Urinary bladder (tissue), 4 donors: ENCODE measurements around the gene RAP2A. TPM values are rescaled to one million over a fixed set of nuclear protein-coding genes. Genes with fewer than 3 reads are reported as not detected.

Experiments used
- DNase-seq: peaks from one replicate; pipeline ENCODE4 v3.0.0-alpha.2; 2015; ENCODE audit errors: extremely low spot score
- H3K27ac ChIP-seq: one replicate; pipeline ENCODE4 v1.5.1; 2013; ENCODE audit warnings: low read depth, mild to moderate bottlenecking, moderate library complexity
- H3K36me3 ChIP-seq: one replicate; pipeline ENCODE4 v1.6.1; 2013; ENCODE audit warnings: mild to moderate bottlenecking, moderate library complexity; ENCODE audit not compliant: insufficient read depth
- H3K4me1 ChIP-seq: one replicate; pipeline ENCODE4 v1.6.1; 2013; ENCODE audit warnings: mild to moderate bottlenecking, moderate library complexity; ENCODE audit not compliant: insufficient read depth
- H3K4me3 ChIP-seq: one replicate; pipeline ENCODE4 v1.5.1; 2013; ENCODE audit warnings: low read depth, low read length
- WGBS: extraction: QIAGEN DNeasy Blood & Tissue Kit; methylation state at CpG from one replicate; pipeline ENCODE4 v1.1.7; 2013; 5-methylcytosine and 5-hydroxymethylcytosine counted together
- polyA plus RNA-seq: library from polyadenylated mRNA; stranded (reverse); fragments of 200-250 nt; gene quantifications from one replicate; pipeline ENCODE4 v1.2.3, GENCODE V29; 2013
- total RNA-seq: library from RNA; depleted of rRNA; stranded (reverse); fragments of >200 nt; gene quantifications from one replicate; pipeline ENCODE4 v1.2.3, GENCODE V29; 2014
- donor health status: healthy with polysubstance abuse.
- donor health status: healthy.

The RAP2A gene
- total and polyA plus RNA-seq, 2 donors = 11.7 to 74.6 TPM

DNA sequence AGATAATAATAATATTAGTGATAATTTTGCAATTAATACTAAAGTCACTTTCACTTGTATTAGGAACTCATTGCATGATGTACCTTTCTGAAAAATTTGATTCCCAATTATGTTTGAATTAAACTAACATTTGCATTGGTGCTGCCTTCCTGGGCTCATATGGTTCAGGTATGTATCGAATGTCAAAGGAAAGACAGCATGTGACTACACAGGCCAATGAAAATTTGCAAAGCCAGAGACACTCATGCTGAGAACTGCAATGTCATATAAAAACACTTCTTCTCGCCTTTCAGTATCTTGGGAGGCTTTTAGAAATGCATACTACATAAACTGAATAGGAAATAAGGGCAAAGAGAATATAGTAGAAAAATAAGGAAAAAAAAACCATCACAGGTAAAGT is 44.3 kb downstream of the RAP2A start:
- 94% methylated on average over 2 of the region's 2 CpGs for WGBS
- Histone ChIP-seq H3K27ac (no peak overlapping the region), H3K4me1 (no peaks in the 10 kb centered on the region), H3K36me3 (no peaks in the 10 kb centered on the region), H3K4me3 (no peak overlapping the region)
- no peak for DNase-seq

DNA sequence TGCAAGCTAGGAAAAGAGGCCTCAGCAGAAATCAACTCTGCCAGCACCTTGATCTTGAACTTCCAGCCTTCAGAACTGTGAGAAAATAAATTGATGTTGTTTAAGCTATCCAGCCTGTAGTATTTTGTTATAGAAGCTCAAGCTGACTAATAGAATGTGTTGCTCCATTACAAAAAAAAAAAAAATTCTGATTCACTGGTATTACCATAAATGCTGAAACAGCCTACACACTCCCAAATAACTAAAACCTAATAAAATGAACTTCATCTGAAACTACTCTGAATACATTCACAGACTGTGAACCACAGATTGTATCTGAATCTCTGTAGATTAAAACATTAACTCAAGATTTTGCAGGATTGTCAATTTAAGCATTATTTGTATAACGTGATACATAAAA is 49.5 kb downstream of the RAP2A start:
- Histone ChIP-seq H3K27ac (no peak overlapping the region), H3K36me3 (no peaks in the 10 kb centered on the region), H3K4me3 (no peak overlapping the region), H3K4me1 (no peaks in the 10 kb centered on the region)
- 89% methylated on average over 1 of the region's 1 CpG for WGBS
- no peak for DNase-seq

DNA sequence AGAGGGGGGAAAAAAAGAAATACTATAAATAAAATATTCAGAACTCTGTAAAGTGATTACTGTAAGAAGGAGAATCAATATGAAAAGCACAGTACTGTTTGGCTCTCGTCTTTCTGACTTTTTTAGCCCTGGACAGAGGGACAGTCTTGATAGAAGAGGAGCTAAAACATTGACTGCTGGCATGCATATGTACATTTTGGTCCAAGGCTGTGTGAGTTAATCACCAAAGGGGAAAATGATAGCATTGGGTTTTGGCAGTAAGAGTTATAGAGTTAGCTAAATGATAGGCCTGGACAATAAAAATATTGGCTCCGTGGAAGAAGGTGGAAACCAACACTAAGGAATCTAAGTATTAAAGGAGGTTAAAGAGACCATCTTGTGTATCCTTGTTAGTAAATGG is 50.3 kb downstream of the RAP2A start:
- WGBS = 46% methylated on average over 2 of the region's 2 CpGs
- H3K36me3 ChIP-seq = no peaks in the 10 kb centered on the region
- no peak overlapping the region for H3K4me3 ChIP-seq
- H3K4me1 ChIP-seq = no peaks in the 10 kb centered on the region
- DNase-seq = no peak
- no peak overlapping the region for H3K27ac ChIP-seq

DNA sequence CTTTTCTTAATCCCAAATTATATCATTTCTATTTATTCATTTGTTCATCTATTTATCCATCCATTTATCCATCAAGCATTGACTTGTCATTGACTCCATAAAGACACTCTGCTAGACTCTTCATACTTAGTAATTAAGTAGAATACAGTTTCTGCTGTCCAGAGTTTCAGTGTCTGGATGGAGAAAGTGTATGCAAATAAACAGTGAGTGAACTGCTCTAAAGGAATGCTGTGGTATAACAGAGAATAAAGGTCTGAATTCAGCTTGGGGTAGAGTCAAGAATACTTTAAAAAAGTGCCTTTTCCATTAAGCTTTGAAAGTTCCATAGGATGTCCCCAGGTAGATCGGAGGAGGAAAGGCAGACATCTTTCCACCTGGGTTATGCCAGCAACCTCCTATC is 51.4 kb downstream of the RAP2A start:
- DNase-seq = no peak
- Histone ChIP-seq H3K4me3 (no peak overlapping the region), H3K36me3 (no peaks in the 10 kb centered on the region), H3K4me1 (no peaks in the 10 kb centered on the region), H3K27ac (no peak overlapping the region)
- 98% methylated on average over 1 of the region's 1 CpG for WGBS

DNA sequence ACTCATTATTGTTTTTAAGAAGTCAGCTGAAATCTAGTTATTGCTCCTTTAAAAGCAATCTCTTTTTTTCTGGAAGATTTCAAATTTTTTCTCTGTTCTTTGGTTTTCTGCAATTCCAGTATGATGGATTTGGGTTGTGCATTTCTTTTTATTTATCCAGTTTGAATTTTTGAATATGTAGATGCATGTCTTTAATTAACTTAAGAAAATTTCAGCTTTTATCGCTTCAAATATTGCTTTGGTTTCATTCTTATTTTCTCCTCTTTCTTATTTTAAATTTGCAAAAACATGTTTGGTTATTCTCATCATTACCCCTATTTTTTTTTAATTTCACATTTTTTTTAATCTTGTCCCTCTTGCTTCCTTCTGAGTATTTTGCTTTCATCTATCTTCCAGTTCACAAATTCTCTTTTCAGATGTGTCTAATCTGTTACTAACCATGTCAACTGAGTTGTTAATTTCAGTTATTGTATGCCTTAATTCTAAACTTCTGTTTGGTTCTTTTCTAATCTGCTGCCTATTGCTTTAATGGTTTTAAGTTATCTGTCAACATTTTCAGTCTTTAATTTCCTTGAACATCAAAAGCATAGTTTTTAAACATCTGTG is 56.8 kb downstream of the RAP2A start:
- no peak for DNase-seq
- no peak overlapping the region for H3K27ac ChIP-seq
- 100% methylated on average over 1 of the region's 1 CpG for WGBS
- H3K4me3 ChIP-seq = no peak overlapping the region
- no peaks in the 10 kb centered on the region for H3K4me1 ChIP-seq
- H3K36me3 ChIP-seq = no peaks in the 10 kb centered on the region

DNA sequence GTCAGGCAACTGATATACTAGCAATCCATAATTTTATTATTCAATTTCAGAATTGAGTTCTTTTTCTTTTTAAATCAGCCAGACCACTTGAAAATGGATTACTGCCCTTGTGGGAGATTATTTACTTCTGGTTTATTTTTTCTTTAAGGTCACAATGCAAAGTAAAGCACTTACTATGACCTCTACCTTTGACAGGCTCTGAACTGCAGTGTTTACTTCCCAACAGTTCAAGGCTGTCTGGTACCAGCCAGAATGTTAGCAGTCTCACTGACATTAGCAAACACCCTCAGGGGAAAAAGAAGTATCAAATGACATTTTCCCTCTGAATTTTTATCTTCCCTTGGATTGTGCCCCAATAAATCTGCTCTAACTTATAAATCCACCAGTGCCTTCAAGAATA is 57.5 kb downstream of the RAP2A start:
- Histone ChIP-seq H3K4me3 (no peak overlapping the region), H3K27ac (no peak overlapping the region), H3K4me1 (no peaks in the 10 kb centered on the region), H3K36me3 (no peaks in the 10 kb centered on the region)
- DNase-seq = no peak

DNA sequence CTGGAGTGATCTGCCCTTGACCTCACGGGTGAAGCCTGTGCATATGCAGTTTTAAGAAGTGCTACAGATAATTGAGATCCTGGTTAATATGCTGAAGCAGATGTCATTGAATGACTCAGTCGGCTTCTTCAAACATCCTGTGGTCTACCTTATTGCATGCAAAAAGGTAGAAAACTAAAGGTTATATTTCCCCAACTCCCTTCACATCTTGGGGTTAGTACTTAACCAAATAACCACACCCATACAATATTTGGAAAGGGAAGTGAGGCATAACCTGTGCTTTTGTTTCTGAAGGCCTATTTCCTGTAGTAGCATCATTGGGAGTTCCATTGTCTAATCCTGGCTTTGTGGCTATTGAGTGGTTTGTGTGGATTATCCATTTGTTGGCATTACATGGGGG is 58.3 kb downstream of the RAP2A start:
- no peak for DNase-seq
- H3K4me1 ChIP-seq = no peaks in the 10 kb centered on the region
- H3K4me3 ChIP-seq = no peak overlapping the region
- no peaks in the 10 kb centered on the region for H3K36me3 ChIP-seq
- H3K27ac ChIP-seq = no peak overlapping the region
- 94% methylated on average over 2 of the region's 2 CpGs for WGBS

DNA sequence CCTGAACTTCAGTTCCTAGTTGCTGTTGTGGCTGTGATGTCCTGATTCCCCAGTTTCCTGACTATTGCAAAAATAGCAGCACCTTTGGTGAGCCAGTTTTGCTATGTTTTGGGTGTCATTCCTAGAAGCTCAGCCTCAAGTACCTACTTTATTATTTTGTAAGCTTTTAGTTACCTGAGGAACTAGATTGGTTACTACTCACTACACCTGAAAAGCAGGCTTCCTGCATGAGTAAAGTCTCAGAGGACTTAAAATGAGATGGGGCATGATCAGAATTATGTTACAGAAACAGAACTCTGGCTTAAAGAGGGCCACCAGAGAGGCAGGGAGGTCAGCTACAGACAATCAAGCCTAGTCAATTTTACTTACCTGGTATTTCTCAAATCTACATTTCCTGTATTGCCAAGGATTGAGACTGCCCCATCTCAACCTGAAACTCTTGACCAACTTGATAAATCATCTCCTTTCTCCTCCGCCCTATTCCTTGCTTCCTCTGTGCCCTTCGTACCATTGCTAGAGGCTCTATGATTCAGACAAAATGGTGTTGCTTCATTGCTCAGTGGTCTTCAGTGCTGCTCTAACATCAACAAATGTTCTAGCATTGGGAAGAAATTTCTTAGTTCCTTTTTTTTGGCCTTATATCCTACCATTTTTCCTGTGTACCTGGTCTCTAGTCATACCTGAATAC is 58.9 kb downstream of the RAP2A start:
- over 99% methylated on average over 2 of the region's 2 CpGs for WGBS
- Histone ChIP-seq H3K4me3 (no peak overlapping the region), H3K4me1 (no peaks in the 10 kb centered on the region), H3K36me3 (no peaks in the 10 kb centered on the region), H3K27ac (no peak overlapping the region)
- no peak for DNase-seq

DNA sequence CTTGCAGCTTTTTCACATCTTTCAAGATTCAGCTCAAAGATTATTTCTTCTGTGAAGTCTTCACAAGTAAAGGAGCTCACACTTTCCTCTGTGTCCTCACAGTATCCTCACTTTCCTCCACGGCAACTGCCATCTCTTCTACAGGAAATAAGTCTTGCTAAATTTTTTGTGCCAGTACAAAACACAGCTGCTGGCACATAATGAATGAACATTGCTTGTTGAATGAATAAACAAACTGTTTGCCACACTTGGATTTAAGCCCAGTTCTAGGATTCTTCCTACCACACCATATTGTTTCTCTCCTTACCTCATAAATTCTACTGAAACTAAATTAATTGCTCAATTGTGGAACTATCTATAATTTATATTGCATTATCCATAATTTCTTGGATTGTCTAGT is 59.5 kb downstream of the RAP2A start:
- no peak for DNase-seq
- 51% methylated on average over 1 of the region's 1 CpG for WGBS
- no peaks in the 10 kb centered on the region for H3K36me3 ChIP-seq
- no peak overlapping the region for H3K4me3 ChIP-seq
- H3K27ac ChIP-seq = no peak overlapping the region
- no peaks in the 10 kb centered on the region for H3K4me1 ChIP-seq

DNA sequence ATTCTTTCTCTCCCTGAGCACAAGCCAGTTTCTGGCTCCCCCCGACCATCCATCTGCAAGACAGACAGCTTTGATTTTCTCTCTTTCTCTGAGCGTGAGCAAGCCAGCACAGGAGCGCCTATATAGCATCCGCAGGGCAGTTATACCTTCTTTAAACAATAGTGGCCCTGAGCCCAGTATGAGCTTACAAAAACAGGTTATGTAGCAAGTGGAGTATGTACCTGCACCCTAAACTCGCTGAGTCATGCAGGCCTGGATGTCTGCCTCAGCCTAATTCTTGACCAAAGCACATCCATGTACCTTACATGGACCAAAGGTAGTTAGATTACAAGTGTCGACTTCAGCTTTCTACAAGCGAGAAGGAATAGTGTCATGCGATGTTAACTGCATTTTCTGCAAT is 61.7 kb downstream of the RAP2A start:
- 90% methylated on average over 8 of the region's 8 CpGs for WGBS
- Histone ChIP-seq H3K4me1 (no peaks in the 10 kb centered on the region), H3K36me3 (no peaks in the 10 kb centered on the region), H3K27ac (no peak overlapping the region), H3K4me3 (no peak overlapping the region)
- no peak for DNase-seq

DNA sequence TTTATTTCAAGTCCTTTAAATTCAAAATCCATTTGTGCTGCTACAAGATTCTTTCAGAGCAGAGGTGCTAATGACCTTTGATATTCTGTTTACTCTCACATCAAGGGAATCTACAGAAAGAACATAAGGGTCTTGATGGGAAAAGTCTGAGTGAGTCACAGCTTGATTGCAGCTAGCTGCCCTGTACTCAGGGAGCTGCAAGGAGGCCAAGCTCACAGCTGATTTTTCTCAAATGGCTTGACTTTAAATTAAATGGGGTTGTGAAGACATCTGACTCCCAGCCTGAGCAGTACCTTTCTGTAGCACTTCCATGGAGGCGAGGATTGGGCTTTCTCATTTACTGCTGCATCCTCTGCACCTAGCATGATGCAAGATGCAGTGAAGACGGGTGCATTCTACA is 62.5 kb downstream of the RAP2A start:
- no peaks in the 10 kb centered on the region for H3K4me1 ChIP-seq
- no peak overlapping the region for H3K27ac ChIP-seq
- H3K4me3 ChIP-seq = no peak overlapping the region
- WGBS = 75% methylated on average over 2 of the region's 2 CpGs
- no peak for DNase-seq
- no peaks in the 10 kb centered on the region for H3K36me3 ChIP-seq

DNA sequence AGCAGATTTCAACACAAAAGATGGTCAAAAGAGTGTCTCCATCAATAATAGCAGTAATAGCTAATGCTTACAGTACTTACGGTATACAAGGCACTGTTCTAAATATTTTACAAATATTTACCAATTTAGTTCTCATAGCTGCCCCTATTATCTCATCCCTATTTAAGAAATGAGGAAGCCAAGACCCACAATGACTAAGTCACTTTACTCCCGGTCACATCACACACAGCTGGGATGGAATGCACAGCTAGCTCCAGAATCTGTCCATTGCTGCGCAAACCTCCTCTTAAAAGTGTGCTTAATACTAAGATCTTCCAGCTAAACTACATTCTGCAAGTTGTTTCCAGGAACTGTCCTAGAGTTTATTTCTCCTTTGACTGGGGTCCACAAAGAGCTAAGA is 63.4 kb downstream of the RAP2A start:
- H3K36me3 ChIP-seq = no peaks in the 10 kb centered on the region
- no peak for DNase-seq
- WGBS = 88% methylated on average over 3 of the region's 3 CpGs
- H3K4me3 ChIP-seq = no peak overlapping the region
- H3K27ac ChIP-seq = no peak overlapping the region
- no peaks in the 10 kb centered on the region for H3K4me1 ChIP-seq

DNA sequence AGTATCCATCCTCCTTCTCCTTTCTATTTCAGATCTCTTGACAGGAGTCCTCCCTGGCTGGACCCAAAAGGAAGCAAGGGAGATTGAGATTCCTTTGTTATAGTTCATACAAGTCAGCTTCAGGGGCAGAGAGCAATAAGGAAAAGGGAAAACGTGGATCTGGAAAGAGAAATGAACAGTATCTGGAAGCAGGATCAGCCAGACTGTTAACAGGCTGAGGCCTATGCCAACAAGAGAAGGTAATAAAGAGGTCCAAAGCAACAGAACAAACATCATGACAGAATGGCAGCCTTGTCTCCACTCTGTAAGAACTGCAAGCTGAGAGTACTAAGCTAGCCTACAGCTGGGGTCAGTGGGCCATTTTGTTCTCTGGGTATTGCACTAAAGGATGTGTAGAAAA is 64.5 kb downstream of the RAP2A start:
- H3K36me3 ChIP-seq = no peaks in the 10 kb centered on the region
- H3K4me3 ChIP-seq = no peak overlapping the region
- no peaks in the 10 kb centered on the region for H3K4me1 ChIP-seq
- no peak overlapping the region for H3K27ac ChIP-seq
- WGBS = 69% methylated on average over 1 of the region's 1 CpG
- DNase-seq = no peak

DNA sequence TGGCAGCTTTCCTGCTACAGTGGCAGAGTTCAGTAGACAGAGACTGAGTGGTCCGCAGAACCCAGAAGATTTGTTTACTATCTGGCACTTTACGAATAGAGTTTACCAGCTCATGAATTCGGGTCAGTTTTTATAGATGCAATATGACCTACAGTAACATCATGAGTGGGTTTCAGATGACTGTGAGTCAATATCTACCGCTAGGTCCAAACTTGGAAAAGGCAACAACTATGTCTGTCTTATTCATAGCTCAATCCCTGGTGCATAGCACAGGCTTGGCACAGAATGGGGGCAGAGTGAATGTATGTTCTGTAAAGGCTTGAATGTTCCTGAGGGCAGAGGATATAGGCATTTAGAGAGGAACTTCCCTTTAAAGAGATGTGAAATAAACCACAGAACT is 65.2 kb downstream of the RAP2A start:
- no peak for DNase-seq
- WGBS = 64% methylated on average over 4 of the region's 4 CpGs
- Histone ChIP-seq H3K36me3 (no peaks in the 10 kb centered on the region), H3K4me3 (no peak overlapping the region), H3K27ac (no peak overlapping the region), H3K4me1 (no peaks in the 10 kb centered on the region)

DNA sequence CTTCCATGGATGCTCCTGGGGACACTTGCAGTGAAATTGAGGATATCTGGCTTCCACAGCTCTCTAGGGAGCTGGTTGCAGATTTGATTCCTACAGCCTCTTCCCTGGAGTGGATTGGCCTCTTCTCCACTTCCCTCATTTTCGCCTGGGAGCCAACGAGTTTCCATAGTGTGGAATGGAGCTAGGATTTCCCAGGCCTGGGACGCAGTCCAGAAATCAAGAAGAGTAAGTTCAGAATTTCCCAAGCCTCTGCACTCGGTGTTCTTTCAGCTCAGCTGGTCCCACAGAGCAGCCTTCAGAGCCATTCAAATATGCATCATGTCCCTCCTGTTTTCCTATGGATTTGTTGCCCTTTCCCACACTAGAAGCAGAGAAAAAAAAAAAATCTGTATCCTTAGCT is 68.2 kb downstream of the RAP2A start:
- Histone ChIP-seq H3K4me3 (no peak overlapping the region), H3K27ac (no peak overlapping the region), H3K36me3 (no peaks in the 10 kb centered on the region), H3K4me1 (no peaks in the 10 kb centered on the region)
- peak; percentile 25 for DNase-seq
- WGBS = 29% methylated on average over 4 of the region's 4 CpGs
